Mononuclear cell (primary cell): ENCODE data around the gene IL18R1. TPM values are rescaled to one million over a fixed set of nuclear protein-coding genes. Genes with fewer than 3 reads are reported as not detected.

Experiments used
- H3K27me3 ChIP-seq: 2 replicates; pipeline ENCODE4 v1.6.0; 2011; ENCODE audit warnings: low read length, control low read depth; ENCODE audit not compliant: insufficient read depth
- H3K4me1 ChIP-seq: 2 replicates; pipeline ENCODE4 v1.5.1; 2011; ENCODE audit warnings: mild to moderate bottlenecking, low read length, control low read depth; ENCODE audit not compliant: insufficient read depth
- H3K4me3 ChIP-seq: 2 replicates; pipeline ENCODE4 v1.5.1; 2011; ENCODE audit warnings: mild to moderate bottlenecking, low read length, moderate library complexity
- H3K9me3 ChIP-seq: 2 replicates; pipeline ENCODE4 v1.5.1; 2011; ENCODE audit warnings: low read depth, mild to moderate bottlenecking, control low read depth, low read length
- total RNA-seq: library from RNA; depleted of rRNA; stranded (reverse); fragments of >200 nt; gene quantifications from one replicate; pipeline ENCODE4 v1.2.3, GENCODE V29; 2012

IL18R1 gene
- total RNA-seq, 1 donor, result 6.5 TPM

GRCh38 chr2:102361632-102362241, 6.1 kb downstream of the IL18R1 start:
- Histone ChIP-seq H3K9me3 (peaks cover 8% of the 10 kb centered on the region), H3K4me3 (no peak overlapping the region), H3K27me3 (no peaks in the 10 kb centered on the region), H3K4me1 (peaks cover 19% of the 10 kb centered on the region)

GRCh38 chr2:102365763-102366162, 10.2 kb downstream of the IL18R1 start:
- Histone ChIP-seq H3K27me3 (no peaks in the 10 kb centered on the region), H3K4me1 (peaks cover 21% of the 10 kb centered on the region), H3K4me3 (no peak overlapping the region), H3K9me3 (peaks cover 8% of the 10 kb centered on the region)

GRCh38 chr2:102366406-102367112, 11.0 kb downstream of the IL18R1 start:
- peaks cover 8% of the 10 kb centered on the region for H3K9me3 ChIP-seq
- no peaks in the 10 kb centered on the region for H3K27me3 ChIP-seq
- peaks cover 21% of the 10 kb centered on the region for H3K4me1 ChIP-seq
- H3K4me3 ChIP-seq, result no peak overlapping the region

GRCh38 chr2:102367331-102367971, 11.9 kb downstream of the IL18R1 start:
- Histone ChIP-seq H3K27me3 (no peaks in the 10 kb centered on the region), H3K4me3 (no peak overlapping the region), H3K9me3 (peaks cover 8% of the 10 kb centered on the region), H3K4me1 (peaks cover 21% of the 10 kb centered on the region)

GRCh38 chr2:102368461-102369109, 13.0 kb downstream of the IL18R1 start:
- Histone ChIP-seq H3K9me3 (peaks cover 8% of the 10 kb centered on the region), H3K4me1 (peaks cover 21% of the 10 kb centered on the region), H3K4me3 (no peak overlapping the region), H3K27me3 (no peaks in the 10 kb centered on the region)

GRCh38 chr2:102369866-102370265, 14.3 kb downstream of the IL18R1 start:
- H3K27me3 ChIP-seq, result no peaks in the 10 kb centered on the region
- H3K4me1 ChIP-seq, result peaks cover 21% of the 10 kb centered on the region
- peaks cover 8% of the 10 kb centered on the region for H3K9me3 ChIP-seq
- no peak overlapping the region for H3K4me3 ChIP-seq

GRCh38 chr2:102376052-102376591, 20.5 kb downstream of the IL18R1 start:
- Histone ChIP-seq H3K4me3 (no peak overlapping the region), H3K9me3 (no peaks in the 10 kb centered on the region), H3K27me3 (no peaks in the 10 kb centered on the region), H3K4me1 (no peaks in the 10 kb centered on the region)

- H3K4me1 ChIP-seq, result no peaks in the 10 kb centered on the region
- peaks cover 23% of the 10 kb centered on the region for H3K9me3 ChIP-seq
- no peak overlapping the region for H3K4me3 ChIP-seq
- H3K27me3 ChIP-seq, result no peaks in the 10 kb centered on the region
Observed at GRCh38 chr2:102383722-102384121, 28.1 kb downstream of the IL18R1 start.

GRCh38 chr2:102385522-102385921, 29.9 kb downstream of the IL18R1 start:
- H3K4me3 ChIP-seq, result no peak overlapping the region
- peaks cover 23% of the 10 kb centered on the region for H3K9me3 ChIP-seq
- H3K4me1 ChIP-seq, result no peaks in the 10 kb centered on the region
- no peaks in the 10 kb centered on the region for H3K27me3 ChIP-seq

GRCh38 chr2:102386004-102386403, 30.4 kb downstream of the IL18R1 start:
- H3K4me1 ChIP-seq, result no peaks in the 10 kb centered on the region
- H3K4me3 ChIP-seq, result no peak overlapping the region
- H3K27me3 ChIP-seq, result no peaks in the 10 kb centered on the region

GRCh38 chr2:102386867-102387541, 31.4 kb downstream of the IL18R1 start:
- Histone ChIP-seq H3K4me3 (no peak overlapping the region), H3K27me3 (no peaks in the 10 kb centered on the region), H3K9me3 (peaks cover 23% of the 10 kb centered on the region), H3K4me1 (no peaks in the 10 kb centered on the region)

More at GRCh38 chr2:102386004-102386403, 30.4 kb downstream of the IL18R1 start:
- peaks cover 23% of the 10 kb centered on the region for H3K9me3 ChIP-seq

GRCh38 chr2:102387763-102388546, 32.4 kb downstream of the IL18R1 start:
- Histone ChIP-seq H3K27me3 (no peaks in the 10 kb centered on the region), H3K4me1 (no peaks in the 10 kb centered on the region), H3K4me3 (no peak overlapping the region), H3K9me3 (peaks cover 17% of the 10 kb centered on the region)

- H3K27me3 ChIP-seq, result no peaks in the 10 kb centered on the region
- no peaks in the 10 kb centered on the region for H3K9me3 ChIP-seq
- H3K4me3 ChIP-seq, result no peak overlapping the region
- H3K4me1 ChIP-seq, result no peaks in the 10 kb centered on the region
Observed at GRCh38 chr2:102391565-102391964, 36.0 kb downstream of the IL18R1 start.

- H3K4me3 ChIP-seq, result no peak overlapping the region
- no peaks in the 10 kb centered on the region for H3K27me3 ChIP-seq
- H3K4me1 ChIP-seq, result no peaks in the 10 kb centered on the region
- H3K9me3 ChIP-seq, result no peaks in the 10 kb centered on the region
Observed at GRCh38 chr2:102392096-102392495, 36.5 kb downstream of the IL18R1 start.
